ENCODE data around the gene UBASH3B. TPM values are rescaled to one million over a fixed set of nuclear protein-coding genes. Genes with fewer than 3 reads are reported as not detected.

Gene UBASH3B
- total and polyA plus RNA-seq, 2 donors (not counting 1 experiment from before 2014, with no cell fraction given) = 13.1 to 44.4 TPM

- no peak for TF ChIP-seq EZH2 (IDR thresholded peaks at IDR 0.05; ENCODE audit: low read length, missing control alignments)
- TF ChIP-seq, protein P1, sequence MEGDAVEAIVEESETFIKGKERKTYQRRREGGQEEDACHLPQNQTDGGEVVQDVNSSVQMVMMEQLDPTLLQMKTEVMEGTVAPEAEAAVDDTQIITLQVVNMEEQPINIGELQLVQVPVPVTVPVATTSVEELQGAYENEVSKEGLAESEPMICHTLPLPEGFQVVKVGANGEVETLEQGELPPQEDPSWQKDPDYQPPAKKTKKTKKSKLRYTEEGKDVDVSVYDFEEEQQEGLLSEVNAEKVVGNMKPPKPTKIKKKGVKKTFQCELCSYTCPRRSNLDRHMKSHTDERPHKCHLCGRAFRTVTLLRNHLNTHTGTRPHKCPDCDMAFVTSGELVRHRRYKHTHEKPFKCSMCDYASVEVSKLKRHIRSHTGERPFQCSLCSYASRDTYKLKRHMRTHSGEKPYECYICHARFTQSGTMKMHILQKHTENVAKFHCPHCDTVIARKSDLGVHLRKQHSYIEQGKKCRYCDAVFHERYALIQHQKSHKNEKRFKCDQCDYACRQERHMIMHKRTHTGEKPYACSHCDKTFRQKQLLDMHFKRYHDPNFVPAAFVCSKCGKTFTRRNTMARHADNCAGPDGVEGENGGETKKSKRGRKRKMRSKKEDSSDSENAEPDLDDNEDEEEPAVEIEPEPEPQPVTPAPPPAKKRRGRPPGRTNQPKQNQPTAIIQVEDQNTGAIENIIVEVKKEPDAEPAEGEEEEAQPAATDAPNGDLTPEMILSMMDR (conservative IDR thresholded peaks at IDR 0.05 in 1 of 2, IDR thresholded peaks at IDR 0.05 in 1 of 2; ENCODE audit: low read depth in 1 of 2, low read length in 2 of 2) = no peak
- no peaks in the 10 kb centered on the region for H3K9me3 ChIP-seq (ENCODE audit: control insufficient read depth, insufficient read depth, low read depth, low read length)
- no peak overlapping the region for H3K4me3 ChIP-seq (replicated peaks in 1 of 4; ENCODE audit: control extremely low read depth in 1 of 4, insufficient read depth in 1 of 4, low read depth in 3 of 4, low read length in 4 of 4)
- DNase-seq (ENCODE audit: low read depth in 2 of 2) = no peak
- no peak overlapping the region for H3K4me2 ChIP-seq (ENCODE audit: extremely low read depth, insufficient read depth, low read length)
- H3K36me3 ChIP-seq (ENCODE audit: control insufficient read depth, insufficient read depth, low read length) = no peaks in the 10 kb centered on the region
- no peaks in the 10 kb centered on the region for H4K20me1 ChIP-seq (ENCODE audit: control insufficient read depth, extremely low read depth, insufficient read depth, low read length)
- H2AFZ ChIP-seq (ENCODE audit: low read length) = no peak overlapping the region
- no peak overlapping the region for H3K27ac ChIP-seq (ENCODE audit: insufficient read depth, low read length)
- H3K4me1 ChIP-seq (ENCODE audit: control insufficient read depth, extremely low read depth, insufficient read depth, low read length) = peaks cover 6% of the 10 kb centered on the region
- peaks cover 12% of the 10 kb centered on the region for H3K79me2 ChIP-seq (ENCODE audit: control insufficient read depth, insufficient read depth, low read length)
- H3K9ac ChIP-seq (ENCODE audit: insufficient read depth, low read length) = no peak overlapping the region
- no peaks in the 10 kb centered on the region for H3K27me3 ChIP-seq (ENCODE audit: control insufficient read depth, insufficient read depth, low read length)
Measured at GRCh38 chr11:122701143-122701542, 45.6 kb downstream of the UBASH3B start.

DNA sequence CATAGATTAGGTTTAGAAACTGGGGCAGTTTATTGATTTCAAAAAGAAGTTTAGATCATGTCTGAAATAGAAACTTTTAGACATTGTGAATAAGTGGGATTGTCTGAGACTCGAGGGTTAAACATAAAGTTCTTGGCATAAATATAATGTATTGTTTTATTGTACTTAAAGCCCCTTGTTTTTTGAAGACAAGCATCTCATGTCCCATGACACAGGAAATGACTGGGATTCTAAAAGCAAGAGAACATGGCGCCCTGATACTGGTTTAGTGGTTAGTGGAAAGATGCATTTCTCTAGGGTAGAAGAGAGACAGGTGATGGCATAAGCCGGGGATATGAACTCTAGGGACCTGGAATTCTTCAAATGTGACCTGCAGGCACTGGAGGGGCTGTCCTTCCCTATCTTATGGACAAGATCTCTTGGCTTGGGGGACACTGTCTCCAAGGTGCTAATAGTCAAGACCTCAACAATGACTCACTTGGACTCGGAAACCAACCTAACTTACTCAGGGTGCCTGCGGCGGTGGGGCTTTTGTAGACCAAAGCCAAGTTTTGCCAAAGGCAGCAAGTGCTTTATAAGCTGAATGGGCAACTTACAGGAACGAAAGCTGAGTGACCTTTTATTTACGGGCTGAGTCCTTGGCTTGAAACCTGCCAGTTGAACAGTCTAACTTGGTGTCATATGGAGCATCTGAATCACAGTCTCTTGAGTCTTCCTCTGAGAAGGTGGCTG is 48.2 kb downstream of the UBASH3B start:
- no peak overlapping the region for H3K4me3 ChIP-seq (replicated peaks in 1 of 4; ENCODE audit: control extremely low read depth in 1 of 4, insufficient read depth in 1 of 4, low read depth in 3 of 4, low read length in 4 of 4)
- H3K9ac ChIP-seq (ENCODE audit: insufficient read depth, low read length) = no peak overlapping the region
- H4K20me1 ChIP-seq (ENCODE audit: control insufficient read depth, extremely low read depth, insufficient read depth, low read length) = no peaks in the 10 kb centered on the region
- no peak overlapping the region for H3K27ac ChIP-seq (ENCODE audit: insufficient read depth, low read length)
- no peaks in the 10 kb centered on the region for H3K9me3 ChIP-seq (ENCODE audit: control insufficient read depth, insufficient read depth, low read depth, low read length)
- H3K36me3 ChIP-seq (ENCODE audit: control insufficient read depth, insufficient read depth, low read length) = no peaks in the 10 kb centered on the region
- no peak overlapping the region for H3K4me2 ChIP-seq (ENCODE audit: extremely low read depth, insufficient read depth, low read length)
- H3K27me3 ChIP-seq (ENCODE audit: control insufficient read depth, insufficient read depth, low read length) = no peaks in the 10 kb centered on the region
- TF ChIP-seq, protein P1 (conservative IDR thresholded peaks at IDR 0.05 in 1 of 2, IDR thresholded peaks at IDR 0.05 in 1 of 2; ENCODE audit: low read depth in 1 of 2, low read length in 2 of 2) = no peak
- no peak for TF ChIP-seq EZH2 (IDR thresholded peaks at IDR 0.05; ENCODE audit: low read length, missing control alignments)
- peaks cover 21% of the 10 kb centered on the region for H3K4me1 ChIP-seq (ENCODE audit: control insufficient read depth, extremely low read depth, insufficient read depth, low read length)
- no peak overlapping the region for H2AFZ ChIP-seq (ENCODE audit: low read length)
- DNase-seq (ENCODE audit: low read depth in 2 of 2) = peak in 1 of 2 donors; percentile 56
- peaks cover 12% of the 10 kb centered on the region for H3K79me2 ChIP-seq (ENCODE audit: control insufficient read depth, insufficient read depth, low read length)

DNA sequence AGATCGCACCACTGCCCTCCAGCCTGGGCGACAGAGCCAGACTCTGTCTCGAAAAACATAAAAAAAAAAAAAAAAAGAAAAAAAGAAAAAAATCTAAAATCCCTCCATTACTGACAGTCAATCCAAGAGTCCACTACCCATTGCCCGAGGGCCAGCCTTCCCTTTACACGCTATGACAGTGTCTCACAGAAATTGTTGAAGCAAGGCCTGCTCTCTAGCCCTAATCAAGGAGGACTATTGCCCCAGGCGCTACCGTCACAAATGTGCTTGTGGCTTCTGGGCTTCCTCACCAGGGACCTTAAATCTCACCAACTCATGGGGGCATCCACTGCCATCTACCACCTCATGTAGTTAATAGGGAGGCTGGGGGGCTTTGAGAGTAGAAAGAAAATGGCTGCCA is 49.9 kb downstream of the UBASH3B start:
- TF ChIP-seq, protein P1 (conservative IDR thresholded peaks at IDR 0.05 in 1 of 2, IDR thresholded peaks at IDR 0.05 in 1 of 2; ENCODE audit: low read depth in 1 of 2, low read length in 2 of 2) = no peak
- TF ChIP-seq EZH2 (IDR thresholded peaks at IDR 0.05; ENCODE audit: low read length, missing control alignments) = no peak
- no peaks in the 10 kb centered on the region for H3K36me3 ChIP-seq (ENCODE audit: control insufficient read depth, insufficient read depth, low read length)

More for the DNA sequence above, 49.9 kb downstream of the UBASH3B start:
- Histone ChIP-seq H4K20me1 (ENCODE audit: control insufficient read depth, extremely low read depth, insufficient read depth, low read length) (no peaks in the 10 kb centered on the region), H3K9me3 (ENCODE audit: control insufficient read depth, insufficient read depth, low read depth, low read length) (no peaks in the 10 kb centered on the region), H3K9ac (ENCODE audit: insufficient read depth, low read length) (no peak overlapping the region), H3K4me1 (ENCODE audit: control insufficient read depth, extremely low read depth, insufficient read depth, low read length) (peaks cover 32% of the 10 kb centered on the region), H3K27ac (ENCODE audit: insufficient read depth, low read length) (peak overlapping the region; percentile 83), H3K27me3 (ENCODE audit: control insufficient read depth, insufficient read depth, low read length) (no peaks in the 10 kb centered on the region), H2AFZ (ENCODE audit: low read length) (no peak overlapping the region), H3K4me3 (replicated peaks in 1 of 4; ENCODE audit: control extremely low read depth in 1 of 4, insufficient read depth in 1 of 4, low read depth in 3 of 4, low read length in 4 of 4) (no peak overlapping the region), H3K79me2 (ENCODE audit: control insufficient read depth, insufficient read depth, low read length) (peaks cover 9% of the 10 kb centered on the region), H3K4me2 (ENCODE audit: extremely low read depth, insufficient read depth, low read length) (no peak overlapping the region)
- no peak for DNase-seq (ENCODE audit: low read depth in 2 of 2)

Data from fibroblast of lung (primary cell).